Body of pancreas (tissue), 4 donors: Measurements from ENCODE around the gene CANT1. TPM values are rescaled to one million over a fixed set of nuclear protein-coding genes. Genes with fewer than 3 reads are reported as not detected.

Experiments used
- ATAC-seq: fragments of 150-250 bp; one replicate; pipeline ENCODE4 v1.9.1; 2016
- DNase-seq, 4 donors: peaks; one replicate each; pipeline ENCODE4 v3.0.0-alpha.2; 2019
- H3K27ac ChIP-seq, 4 donors: fragments of 200-600 bp; sonication (generic); 1 replicate in 3 of 4; 2 replicates in 1 of 4; pipeline versions ENCODE4 v1.5.1 to v1.6.1; 2016 to 2019; ENCODE audit warnings: mild to moderate bottlenecking in 1 of 4, mixed read lengths in 1 of 4, moderate library complexity in 1 of 4
- H3K27me3 ChIP-seq, 2 donors: fragments of 200-600 bp; sonication (generic); one replicate each; pipeline ENCODE4 v1.6.0; 2016; ENCODE audit warnings: mild to moderate bottlenecking in 1 of 2
- H3K36me3 ChIP-seq, 2 donors: fragments of 200-600 bp; sonication (generic); replicated peaks in 1 of 2; 2 replicates each; pipeline ENCODE4 v1.5.1; 2016; ENCODE audit warnings: low read depth in 2 of 2; ENCODE audit not compliant: insufficient read depth in 1 of 2
- H3K4me1 ChIP-seq: fragments of 200-600 bp; sonication (generic); one replicate; pipeline ENCODE4 v1.6.0; 2016
- H3K4me3 ChIP-seq, 2 donors: fragments of 200-600 bp; sonication (generic); 1 replicate in 1 of 2; 2 replicates in 1 of 2; pipeline ENCODE4 v1.5.1; 2016 to 2019
- H3K9me3 ChIP-seq, 3 donors: fragments of 200-600 bp; sonication (generic); 1 replicate in 2 of 3; 2 replicates in 1 of 3; pipeline ENCODE4 v1.5.1; 2016
- POLR2A ChIP-seq, 3 donors: fragments of 450-650 bp; IDR thresholded peaks; one replicate each; pipeline ENCODE4 v1.6.1; 2016; ENCODE audit warnings: antibody characterized with exemption in 3 of 3, mild to moderate bottlenecking in 2 of 3
- WGBS, 2 donors: methylation state at CpG; one replicate each; pipeline ENCODE4 v1.1.5; 2017; 5-methylcytosine and 5-hydroxymethylcytosine counted together
- intact Hi-C: fragments of 100-400 bp; cut with DNase I; formaldehyde crosslinking; loops from one replicate; pipeline ENCODE4 v1.15.1; 2023
- total RNA-seq, 2 donors: library from RNA; depleted of rRNA; stranded (reverse); fragments of >200 nt; gene quantifications; one replicate each; pipeline ENCODE4 v1.1.0, GENCODE V29; 2016
- TF ChIP-seq, protein P1 (sequence below), 7 experiments: fragments of 450-650 bp in 4 of 7; fragments of 200-600 bp in 3 of 7; sonication (generic) in 3 of 7; IDR thresholded peaks; one replicate each; pipeline ENCODE4 v1.5.1; 2016 to 2019; ENCODE audit warnings: antibody characterized with exemption in 7 of 7

CANT1 gene
- total RNA-seq, 2 donors from 2014 or later, result 12.5 to 17.5 TPM

DNA sequence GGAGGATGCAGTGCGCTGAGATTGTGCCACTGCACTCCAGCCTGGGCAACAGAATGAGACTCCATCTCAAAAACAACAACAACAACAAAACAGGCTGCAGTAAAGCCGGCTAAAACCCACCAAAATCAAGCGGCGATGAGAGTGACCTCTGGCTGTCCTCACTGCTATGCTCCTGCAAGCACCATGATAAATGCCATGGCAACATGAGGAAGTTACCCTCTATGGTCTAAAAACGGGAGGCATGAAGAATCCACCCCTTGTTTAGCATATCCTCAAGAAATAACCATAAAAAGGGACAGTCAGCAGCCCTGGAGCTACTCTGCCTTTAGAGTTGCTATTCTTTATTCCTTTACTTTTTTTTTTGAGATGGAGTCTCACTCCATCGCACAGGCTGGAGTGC, 21.4 kb downstream of the CANT1 start:
- DNase-seq, result no peak
- no peak for ATAC-seq
- Histone ChIP-seq H3K27ac (peak overlapping the region; percentile 59 to 87 (median 79)), H3K4me1 (peaks cover 30% of the 10 kb centered on the region), H3K4me3 (no peak overlapping the region), H3K9me3 (no peaks in the 10 kb centered on the region), H3K27me3 (no peaks in the 10 kb centered on the region), H3K36me3 (peaks cover 0 to 3% of the 10 kb centered on the region in 2 donors)
- TF ChIP-seq, protein P1, sequence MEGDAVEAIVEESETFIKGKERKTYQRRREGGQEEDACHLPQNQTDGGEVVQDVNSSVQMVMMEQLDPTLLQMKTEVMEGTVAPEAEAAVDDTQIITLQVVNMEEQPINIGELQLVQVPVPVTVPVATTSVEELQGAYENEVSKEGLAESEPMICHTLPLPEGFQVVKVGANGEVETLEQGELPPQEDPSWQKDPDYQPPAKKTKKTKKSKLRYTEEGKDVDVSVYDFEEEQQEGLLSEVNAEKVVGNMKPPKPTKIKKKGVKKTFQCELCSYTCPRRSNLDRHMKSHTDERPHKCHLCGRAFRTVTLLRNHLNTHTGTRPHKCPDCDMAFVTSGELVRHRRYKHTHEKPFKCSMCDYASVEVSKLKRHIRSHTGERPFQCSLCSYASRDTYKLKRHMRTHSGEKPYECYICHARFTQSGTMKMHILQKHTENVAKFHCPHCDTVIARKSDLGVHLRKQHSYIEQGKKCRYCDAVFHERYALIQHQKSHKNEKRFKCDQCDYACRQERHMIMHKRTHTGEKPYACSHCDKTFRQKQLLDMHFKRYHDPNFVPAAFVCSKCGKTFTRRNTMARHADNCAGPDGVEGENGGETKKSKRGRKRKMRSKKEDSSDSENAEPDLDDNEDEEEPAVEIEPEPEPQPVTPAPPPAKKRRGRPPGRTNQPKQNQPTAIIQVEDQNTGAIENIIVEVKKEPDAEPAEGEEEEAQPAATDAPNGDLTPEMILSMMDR (IDR thresholded peaks at IDR 0.05), result no peak
- no peak for TF ChIP-seq POLR2A (IDR thresholded peaks at IDR 0.05)
- 31 to 41% methylated on average over 3 to 6 of the region's 6 CpGs for WGBS, 2 donors
- intact Hi-C loops, result no loop called here

DNA sequence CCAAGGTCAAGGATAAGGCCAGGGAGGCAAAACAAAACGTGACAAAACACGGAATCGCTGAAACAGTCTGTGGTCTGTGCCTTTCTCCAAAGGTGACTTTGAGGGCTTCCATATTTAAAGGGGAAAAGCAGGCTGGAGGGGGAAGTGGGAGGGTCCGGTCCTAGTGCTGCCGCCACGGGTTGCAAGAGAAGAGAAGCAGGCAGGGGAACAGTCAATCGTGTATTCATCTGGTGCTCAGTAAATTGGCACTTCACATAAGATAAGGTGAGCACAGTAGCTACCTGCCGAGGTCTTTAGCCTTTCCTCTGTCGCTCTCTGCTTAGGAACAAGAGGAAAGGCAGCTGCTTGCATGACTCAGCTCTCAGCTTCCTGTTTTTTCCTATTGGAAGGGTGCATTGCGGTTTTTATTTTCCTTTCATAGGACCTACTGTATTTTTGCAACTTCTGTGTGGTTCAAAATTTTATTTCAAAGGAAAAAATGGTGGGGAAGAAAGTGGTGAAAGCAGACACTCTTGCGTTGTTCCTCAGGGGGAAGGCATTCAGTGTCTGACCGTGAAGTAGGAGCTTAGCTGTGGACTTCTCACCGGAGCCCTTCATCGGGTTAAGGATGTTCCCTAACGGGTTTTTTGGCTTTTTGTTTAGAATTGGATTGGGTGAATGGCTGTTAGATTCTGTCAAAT, 22.8 kb downstream of the CANT1 start:
- ATAC-seq (peak; percentile 76), DNase-seq (peak; percentile 44 to 71 (median 68))
- intact Hi-C loops, result no loop called here
- 4 to 5% methylated on average over 15 of the region's 15 CpGs for WGBS, 2 donors
- H3K4me1 ChIP-seq, result peaks cover 30% of the 10 kb centered on the region
- H3K27me3 ChIP-seq, result no peaks in the 10 kb centered on the region
- H3K4me3 ChIP-seq, result no peak overlapping the region
- peak overlapping the region; percentile 77 to 87 (median 84) for H3K27ac ChIP-seq
- no peaks in the 10 kb centered on the region for H3K9me3 ChIP-seq
- peaks cover 0 to 3% of the 10 kb centered on the region in 2 donors for H3K36me3 ChIP-seq
- peak in 2 of 3 donors; percentile 30 to 38 for TF ChIP-seq POLR2A (IDR thresholded peaks at IDR 0.05)
- TF ChIP-seq, protein P1 (IDR thresholded peaks at IDR 0.05), result no peak

DNA sequence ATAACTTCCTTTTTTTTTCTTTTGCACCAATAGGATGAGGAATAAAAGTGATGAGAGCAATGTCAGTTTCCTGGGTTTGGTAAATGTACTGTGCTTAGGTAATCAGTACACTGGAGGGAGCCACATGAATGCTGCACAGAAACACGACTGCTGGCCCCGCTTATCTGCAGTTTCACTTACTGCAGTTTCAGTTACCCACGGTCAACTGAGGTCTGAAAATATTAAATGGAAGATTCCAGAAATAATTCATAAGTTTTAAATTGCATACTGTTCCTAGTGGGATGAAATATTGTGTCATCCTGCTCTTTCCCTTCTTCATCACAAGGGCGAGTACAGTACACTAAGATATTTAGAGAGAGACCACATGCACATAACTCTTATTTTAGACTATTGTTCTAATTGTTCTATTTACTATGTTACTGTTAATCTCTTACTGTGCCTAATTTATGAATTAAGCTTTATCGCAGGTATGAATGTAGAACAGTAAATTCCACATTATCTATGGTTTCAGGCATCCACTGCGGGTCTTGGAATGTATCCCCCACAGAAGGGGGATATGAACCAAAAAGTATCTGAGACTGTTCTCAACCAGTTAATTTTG, 23.4 kb downstream of the CANT1 start:
- 11 to 17% methylated on average over 6 of the region's 6 CpGs for WGBS, 2 donors
- TF ChIP-seq POLR2A (IDR thresholded peaks at IDR 0.05), result peak in 1 of 3 donors; percentile 16
- TF ChIP-seq, protein P1 (IDR thresholded peaks at IDR 0.05), result peak in 6 of 7 experiments; percentile 20 to 57 (median 48)
- H3K4me3 ChIP-seq, result no peak overlapping the region
- intact Hi-C loops, result no loop called here
- peaks cover 0 to 3% of the 10 kb centered on the region in 2 donors for H3K36me3 ChIP-seq
- no peaks in the 10 kb centered on the region for H3K9me3 ChIP-seq
- no peaks in the 10 kb centered on the region for H3K27me3 ChIP-seq
- peak; percentile 54 to 76 (median 71) for DNase-seq
- peak overlapping the region; percentile 77 to 87 (median 84) for H3K27ac ChIP-seq
- H3K4me1 ChIP-seq, result peaks cover 30% of the 10 kb centered on the region
- peak; percentile 64 for ATAC-seq

DNA sequence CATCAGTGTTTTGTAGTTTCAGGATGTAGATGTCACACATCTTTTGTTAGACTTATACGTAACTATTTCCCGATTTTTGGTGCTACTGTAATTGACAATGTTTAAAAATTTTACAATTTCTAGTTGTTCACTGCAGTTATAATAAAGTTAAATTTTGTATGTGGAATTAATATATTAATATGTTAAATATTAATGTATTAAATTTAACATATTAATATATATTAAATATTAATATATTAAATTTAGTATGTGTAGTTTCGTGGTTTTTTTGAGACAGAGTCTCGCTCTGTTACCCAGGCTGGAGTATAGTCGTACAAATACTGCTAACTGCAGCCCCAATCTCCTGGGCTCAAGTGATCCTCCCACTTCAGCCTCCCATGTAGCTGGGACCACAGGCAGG, 24.2 kb downstream of the CANT1 start:
- no peak overlapping the region for H3K4me3 ChIP-seq
- ATAC-seq, result no peak
- no peak for DNase-seq
- 86 to 87% methylated on average over 5 of the region's 5 CpGs for WGBS, 2 donors
- peak overlapping the region in 3 of 4 donors; percentile 77 to 87 (median 81) for H3K27ac ChIP-seq
- H3K9me3 ChIP-seq, result no peaks in the 10 kb centered on the region
- peaks cover 30% of the 10 kb centered on the region for H3K4me1 ChIP-seq
- peaks cover 0 to under 1% of the 10 kb centered on the region in 2 donors for H3K36me3 ChIP-seq
- intact Hi-C loops, result no loop called here
- no peaks in the 10 kb centered on the region for H3K27me3 ChIP-seq
- TF ChIP-seq, protein P1 (IDR thresholded peaks at IDR 0.05), result no peak
- no peak for TF ChIP-seq POLR2A (IDR thresholded peaks at IDR 0.05)
